HTR-8/SVneo (cell line): Measurements from ENCODE around the gene TBC1D5.
"Not testable (repeated sequence)": the region's sequence is repeated elsewhere in the genome, so short reads cannot be mapped to it uniquely, and the experiment has no call there.

Experiments
- DNase-seq: peaks from one replicate; pipeline ENCODE4 v3.0.0; 2011; ENCODE audit warnings: low spot score, mixed read lengths; ENCODE audit not compliant: insufficient read length
- FAIRE-seq: peaks from 2 replicates; lab custom pipeline; 2011; peaks lifted over from hg19 to GRCh38; lab: Jason Lieb, UNC

Gene TBC1D5

DNA sequence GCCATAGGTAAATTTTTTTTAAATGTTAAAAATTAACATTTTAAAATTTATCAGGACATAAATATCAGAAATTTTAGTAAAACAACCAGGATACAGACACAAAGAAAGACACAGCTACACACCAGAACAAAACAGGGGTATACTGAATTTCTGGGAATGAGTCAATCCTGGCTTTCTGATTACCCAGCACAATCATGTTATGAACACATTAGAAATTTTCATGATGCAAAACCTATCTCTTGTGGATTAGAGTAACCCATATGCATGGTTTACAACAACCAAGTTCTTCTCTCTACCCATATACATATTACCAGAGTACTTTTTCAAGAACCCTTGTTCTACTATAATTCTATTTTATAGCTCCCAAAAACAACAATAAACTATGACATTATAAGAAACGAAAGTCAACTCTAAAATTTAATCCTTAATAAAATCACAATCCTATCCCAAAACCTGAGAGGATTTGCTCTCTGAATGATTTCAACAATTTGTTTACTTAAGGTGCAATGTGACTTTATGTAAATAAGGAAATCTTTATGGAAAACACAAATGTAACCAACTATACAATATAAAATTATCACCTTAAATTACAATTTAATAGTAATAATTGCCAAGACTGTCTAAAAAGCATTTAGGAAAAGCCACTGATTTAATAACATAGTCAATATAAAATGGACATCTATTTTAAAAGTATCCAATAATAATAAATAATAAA, 184.5 kb downstream of the TBC1D5 start:
- FAIRE-seq: no peak
- DNase-seq: no peak

- FAIRE-seq: no peak
- no peak for DNase-seq
Observed at GRCh38 chr3:17555525-17555924, 186.9 kb downstream of the TBC1D5 start.

GRCh38 chr3:17554078-17554477, 188.4 kb downstream of the TBC1D5 start:
- DNase-seq: no peak
- FAIRE-seq: no peak

GRCh38 chr3:17553080-17553479, 189.4 kb downstream of the TBC1D5 start:
- DNase-seq (no peak), FAIRE-seq (no peak)

DNA sequence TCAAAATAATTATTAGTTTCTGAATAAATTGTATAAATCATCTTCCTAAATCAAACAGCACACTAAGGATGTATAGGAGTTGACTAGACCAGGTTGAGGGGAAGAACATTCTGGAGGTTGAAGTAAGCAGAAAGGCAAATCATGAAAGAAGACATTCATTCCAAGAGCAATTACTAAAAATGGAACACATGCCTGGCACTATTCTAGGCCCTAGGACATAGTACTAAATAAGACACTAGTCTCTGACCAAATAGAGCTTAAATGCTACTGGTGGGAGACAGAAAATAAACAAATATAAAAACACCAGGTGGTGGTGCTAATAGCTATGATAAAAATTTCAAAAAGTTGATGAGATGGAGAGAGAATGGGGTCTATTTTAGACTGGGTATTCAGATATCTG, 190.1 kb downstream of the TBC1D5 start:
- DNase-seq (no peak), FAIRE-seq (no peak)

- DNase-seq (no peak), FAIRE-seq (no peak)
Observed at GRCh38 chr3:17551895-17552294, 190.5 kb downstream of the TBC1D5 start.

- DNase-seq (no peak), FAIRE-seq (no peak)
Observed at GRCh38 chr3:17551333-17551732, 191.1 kb downstream of the TBC1D5 start.

GRCh38 chr3:17550624-17551023, 191.8 kb downstream of the TBC1D5 start:
- no peak for DNase-seq
- no peak for FAIRE-seq

- no peak for DNase-seq
- no peak for FAIRE-seq
Observed at GRCh38 chr3:17546500-17547255, 195.8 kb downstream of the TBC1D5 start.

- no peak for DNase-seq
- FAIRE-seq: no peak
Observed at GRCh38 chr3:17544632-17545031, 197.8 kb downstream of the TBC1D5 start.

- DNase-seq (no peak), FAIRE-seq (no peak)
Observed at GRCh38 chr3:17542591-17542990, 199.8 kb downstream of the TBC1D5 start.

GRCh38 chr3:17539436-17539835, 203.0 kb downstream of the TBC1D5 start:
- FAIRE-seq: no peak

DNA sequence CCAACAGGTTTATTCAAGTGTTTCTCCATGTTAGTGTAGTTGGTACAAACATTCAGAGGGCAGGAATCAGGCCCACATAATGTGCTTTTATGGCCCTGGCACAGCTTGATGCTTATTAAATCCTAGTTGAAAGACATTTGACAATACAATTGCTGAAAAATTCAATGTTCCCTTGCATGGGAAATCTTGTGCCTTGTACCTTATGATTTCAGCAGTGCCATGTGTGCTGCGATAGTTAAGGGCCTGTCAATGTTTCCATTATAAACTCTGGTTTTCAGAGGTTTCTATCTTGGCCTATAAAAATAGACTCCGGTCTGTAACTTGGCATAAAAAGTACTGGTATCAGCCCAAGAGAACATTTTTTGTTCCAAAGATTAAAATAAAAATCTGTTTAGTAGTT, 207.2 kb downstream of the TBC1D5 start:
- FAIRE-seq: no peak
- no peak for DNase-seq

More at GRCh38 chr3:17539436-17539835, 203.0 kb downstream of the TBC1D5 start:
- DNase-seq: no peak

DNA sequence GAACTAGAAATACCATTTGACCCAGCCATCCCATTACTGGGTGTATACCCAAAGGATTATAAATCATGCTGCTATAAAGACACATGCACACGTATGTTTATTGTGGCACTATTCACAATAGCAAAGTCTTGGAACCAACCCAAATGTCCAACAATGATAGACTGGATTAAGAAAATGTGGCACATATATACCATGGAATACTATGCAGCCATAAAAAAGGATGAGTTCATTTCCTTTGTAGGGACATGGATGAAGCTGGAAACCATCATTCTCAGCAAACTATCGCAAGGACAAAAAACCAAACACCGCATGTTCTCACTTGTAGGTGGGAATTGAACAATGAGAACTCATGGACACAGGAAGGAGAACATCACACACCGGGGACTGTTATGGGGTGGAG, 210.0 kb downstream of the TBC1D5 start:
- FAIRE-seq, DNase-seq: not testable (repeated sequence)

- DNase-seq (no peak), FAIRE-seq (no peak)
Observed at GRCh38 chr3:17529677-17530076, 212.8 kb downstream of the TBC1D5 start.

- no peak for FAIRE-seq
Observed at GRCh38 chr3:17518189-17519059, 224.0 kb downstream of the TBC1D5 start.

DNA sequence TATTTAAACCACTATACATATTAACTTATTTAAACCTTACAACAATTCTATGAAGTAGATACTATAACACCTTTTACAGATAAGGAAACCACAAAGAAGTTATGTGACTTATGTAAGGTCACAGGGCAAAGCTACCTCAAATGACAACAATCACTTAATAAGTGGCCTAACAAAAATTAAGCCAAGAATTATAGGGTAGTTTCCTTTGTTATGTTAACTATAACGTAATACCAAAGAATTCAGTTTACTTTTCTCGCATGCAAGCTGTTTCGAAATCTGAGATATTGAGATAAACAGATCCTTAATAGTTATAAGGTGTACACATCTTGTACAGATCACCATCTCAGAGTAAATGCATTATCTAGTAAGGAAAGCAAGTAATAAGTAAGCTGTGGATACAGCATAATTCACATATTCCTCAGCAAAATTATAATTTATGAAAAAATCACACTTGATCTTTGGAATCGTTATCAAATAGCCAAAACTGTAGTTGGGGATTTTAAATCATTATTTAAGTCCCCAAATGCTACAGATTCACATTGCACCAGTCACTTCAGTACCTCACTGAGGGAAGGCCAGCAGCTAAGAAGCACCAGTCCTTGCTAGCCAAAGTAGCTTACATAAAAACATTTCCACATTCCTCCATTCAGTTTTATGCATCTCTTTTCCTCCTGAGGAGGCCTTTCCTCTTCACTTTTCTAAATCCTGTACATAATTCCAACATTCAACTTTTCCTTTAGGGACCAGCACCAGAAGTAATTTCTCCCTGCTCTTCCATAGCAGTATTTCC, 226.8 kb downstream of the TBC1D5 start:
- FAIRE-seq: no peak

More at GRCh38 chr3:17518189-17519059, 224.0 kb downstream of the TBC1D5 start:
- no peak for DNase-seq

DNA sequence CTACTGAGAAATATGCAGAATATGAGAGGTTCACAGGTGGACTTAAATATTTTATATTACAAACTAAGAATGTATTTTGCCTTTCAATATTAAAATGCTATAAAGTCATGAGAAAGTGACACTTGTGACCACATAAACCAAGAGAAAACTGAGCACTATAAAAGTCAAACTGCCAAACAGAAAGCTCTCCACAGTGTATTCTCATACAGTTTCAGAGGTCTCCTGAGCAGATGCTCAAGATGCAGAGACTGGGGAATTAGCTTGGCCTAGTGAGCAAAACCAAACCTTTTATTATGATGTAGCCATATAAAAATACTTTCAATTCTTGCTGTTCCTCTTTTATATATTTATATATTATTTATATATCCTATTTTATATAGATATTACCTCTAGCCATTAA, 227.8 kb downstream of the TBC1D5 start:
- DNase-seq (no peak), FAIRE-seq (no peak)

More for the DNA sequence above, 226.8 kb downstream of the TBC1D5 start:
- DNase-seq: no peak

GRCh38 chr3:17510265-17510664, 232.2 kb downstream of the TBC1D5 start:
- FAIRE-seq (no peak), DNase-seq (no peak)
